HG02870 (cell line): ENCODE results near the gene CFLAR.
"Not testable (repeated sequence)": the region's sequence is repeated elsewhere in the genome, so short reads cannot be mapped to it uniquely, and the experiment has no call there.

Experiments used
- ATAC-seq: cut with Tn5 transposase; IDR thresholded peaks from one replicate; pipeline ENCODE4 v1.9.1; 2021; ENCODE audit warnings: mild to moderate bottlenecking, moderate library complexity; ENCODE audit not compliant: unreplicated experiment

The CFLAR gene

GRCh38 chr2:201144101-201145051 lies 28.4 kb downstream of the CFLAR start:
- no peak for ATAC-seq

GRCh38 chr2:201148434-201148990 lies 32.5 kb downstream of the CFLAR start:
- no peak for ATAC-seq

DNA sequence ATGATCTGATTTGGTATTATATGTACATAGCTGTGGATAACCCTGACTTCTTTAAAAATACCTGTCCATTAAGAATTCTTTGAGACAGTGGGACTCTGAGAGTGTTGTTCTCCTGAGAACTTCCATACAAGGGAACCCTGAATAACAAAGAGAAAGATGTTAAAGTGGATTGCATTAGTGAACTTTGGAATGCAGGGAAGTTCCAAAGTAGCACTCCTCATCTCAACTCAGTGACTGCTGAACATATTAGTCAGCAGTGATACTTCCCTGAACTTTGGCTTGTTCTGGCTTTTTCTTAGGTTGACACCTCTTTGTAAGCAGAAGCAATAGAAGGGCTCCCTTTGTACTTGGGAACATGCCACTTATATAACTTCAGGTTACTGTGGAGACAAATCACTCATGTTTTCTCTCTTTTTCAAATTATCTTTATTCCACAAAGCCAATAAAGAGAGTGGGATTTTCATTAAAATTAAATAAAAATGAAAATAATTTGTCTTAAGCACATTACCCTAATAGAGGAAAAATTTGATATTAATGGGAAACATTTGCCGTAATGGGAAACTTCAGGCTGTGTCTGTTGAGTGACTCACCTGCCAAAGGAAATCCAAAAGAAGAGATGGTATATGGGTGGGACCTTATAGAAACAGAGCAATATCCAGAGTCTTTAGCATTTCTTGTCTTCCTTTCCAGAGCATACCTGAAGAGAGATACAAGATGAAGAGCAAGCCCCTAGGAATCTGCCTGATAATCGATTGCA lies 33.3 kb downstream of the CFLAR start:
- ATAC-seq, result no peak

- not testable (repeated sequence) for ATAC-seq
These were observed 33.8 kb downstream of the CFLAR start for GRCh38 chr2:201149821-201150165.

GRCh38 chr2:201150454-201151020 lies 34.6 kb downstream of the CFLAR start:
- no peak for ATAC-seq

DNA sequence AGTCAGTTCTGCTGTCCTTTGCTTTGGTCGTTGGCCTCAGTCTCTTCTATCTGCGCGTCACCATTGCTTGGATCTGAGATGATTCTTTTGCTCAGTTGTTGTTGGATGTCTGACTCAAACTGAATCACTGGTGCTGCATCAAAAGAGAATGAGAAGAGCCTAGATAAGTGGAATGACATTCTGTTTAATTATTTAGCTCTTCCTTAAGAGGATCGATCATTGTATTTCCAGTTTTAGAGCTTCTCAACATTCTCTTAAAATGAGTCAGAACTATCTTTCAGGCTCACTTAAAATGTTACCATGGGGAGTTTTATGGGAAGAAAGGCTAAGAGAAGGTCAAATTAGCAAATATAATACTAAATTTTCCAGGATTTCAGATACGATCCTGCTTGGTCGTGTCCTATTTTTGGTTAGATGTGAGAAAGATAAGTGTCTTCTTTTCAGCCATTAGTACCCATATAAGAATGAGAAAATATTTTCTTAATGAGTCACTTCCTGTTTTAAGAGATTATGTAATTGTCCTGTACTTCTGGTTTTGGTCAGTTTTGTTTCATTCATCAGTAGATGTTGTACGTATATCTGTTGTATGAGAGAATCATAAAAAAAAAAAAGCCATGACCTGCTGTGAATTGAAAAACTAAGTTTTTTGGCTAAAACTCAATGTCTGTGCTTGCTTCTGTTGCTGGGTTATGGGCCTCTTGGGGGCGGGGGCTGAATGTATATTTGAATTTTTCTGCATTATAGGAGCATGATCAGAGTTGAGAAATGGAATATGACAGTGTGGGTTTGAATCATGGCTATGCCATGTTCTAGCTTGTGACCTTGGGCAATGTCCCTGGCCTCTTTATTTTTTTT lies 35.4 kb downstream of the CFLAR start:
- peak; percentile 87 for ATAC-seq

DNA sequence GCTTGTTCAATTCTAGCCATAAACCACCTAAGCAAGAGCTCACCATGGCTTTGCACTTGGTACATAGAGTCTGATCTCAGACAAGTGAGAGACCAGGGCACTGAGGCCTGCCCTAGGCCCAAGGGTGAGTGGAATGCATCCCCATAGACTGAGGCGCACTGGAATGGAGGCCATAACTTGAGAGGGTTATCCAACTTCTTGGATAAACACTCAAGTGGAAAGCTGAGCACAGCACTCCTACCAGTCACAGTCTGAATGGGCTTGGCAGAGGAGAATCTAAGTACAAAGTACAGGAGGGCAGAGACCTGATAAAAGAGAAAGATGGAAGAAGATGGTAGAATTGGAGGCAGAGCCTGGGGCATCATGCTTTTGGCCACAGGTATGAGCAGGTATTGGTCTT lies 36.6 kb downstream of the CFLAR start:
- ATAC-seq, result no peak

- no peak for ATAC-seq
These were observed 37.2 kb downstream of the CFLAR start for GRCh38 chr2:201152999-201153815.

DNA sequence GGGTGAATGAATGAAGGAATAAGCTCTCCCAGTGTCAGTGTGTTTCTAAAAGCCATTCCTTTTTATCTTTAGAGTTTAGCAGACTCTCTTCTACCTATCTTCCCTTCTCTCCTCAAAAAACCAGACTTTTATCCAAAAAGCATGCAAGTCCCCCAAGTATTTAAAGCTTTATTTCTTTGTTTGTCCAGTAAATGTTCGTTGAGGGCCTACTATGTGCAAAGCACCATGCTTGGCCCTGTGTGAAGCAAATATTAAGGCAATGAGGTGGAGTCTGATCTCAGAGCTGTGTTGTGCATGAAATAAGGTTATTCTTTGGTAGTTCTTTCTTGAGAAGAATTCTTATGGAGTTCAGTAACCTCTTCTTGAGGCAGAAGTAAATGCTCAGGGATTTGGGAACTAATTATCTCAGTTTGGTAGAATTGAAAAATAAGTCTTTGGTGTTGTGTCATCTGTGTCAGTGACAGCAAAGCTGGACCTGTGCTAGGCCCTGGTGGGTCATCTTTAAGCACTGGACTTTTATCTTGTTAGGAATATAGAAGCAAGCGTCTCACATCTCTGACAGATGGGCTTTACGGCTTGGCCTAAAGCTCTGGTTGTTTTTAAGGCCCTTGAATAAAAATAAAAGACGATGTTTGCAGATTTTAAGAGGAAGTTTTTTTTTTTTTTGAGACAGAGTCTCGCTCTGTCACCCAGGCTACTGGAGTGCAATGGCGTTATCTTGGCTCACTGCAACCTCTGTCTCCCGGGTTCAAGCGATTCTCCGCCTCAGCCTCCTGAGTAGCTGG lies 38.8 kb downstream of the CFLAR start:
- ATAC-seq, result no peak

DNA sequence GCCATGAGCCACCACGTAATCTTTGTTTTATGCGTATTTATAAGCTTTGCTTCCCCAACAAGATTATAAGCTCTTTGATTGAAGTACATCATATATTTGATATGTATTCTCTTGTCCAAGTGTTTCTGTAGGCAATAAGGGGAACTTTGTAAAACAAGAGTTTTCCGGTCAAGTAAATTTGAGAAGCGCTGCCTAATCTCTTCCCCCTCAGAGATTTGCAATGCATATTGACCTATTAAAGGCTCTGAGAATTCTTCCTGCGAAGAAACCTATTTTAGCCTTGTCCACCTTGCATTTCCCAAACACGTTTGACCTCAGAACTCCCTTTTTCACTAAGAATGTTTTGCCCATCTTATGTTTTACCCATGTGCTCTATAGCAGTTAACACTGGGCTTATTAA lies 40.1 kb downstream of the CFLAR start:
- ATAC-seq, result no peak

GRCh38 chr2:201156640-201157039 lies 40.7 kb downstream of the CFLAR start:
- ATAC-seq, result no peak

DNA sequence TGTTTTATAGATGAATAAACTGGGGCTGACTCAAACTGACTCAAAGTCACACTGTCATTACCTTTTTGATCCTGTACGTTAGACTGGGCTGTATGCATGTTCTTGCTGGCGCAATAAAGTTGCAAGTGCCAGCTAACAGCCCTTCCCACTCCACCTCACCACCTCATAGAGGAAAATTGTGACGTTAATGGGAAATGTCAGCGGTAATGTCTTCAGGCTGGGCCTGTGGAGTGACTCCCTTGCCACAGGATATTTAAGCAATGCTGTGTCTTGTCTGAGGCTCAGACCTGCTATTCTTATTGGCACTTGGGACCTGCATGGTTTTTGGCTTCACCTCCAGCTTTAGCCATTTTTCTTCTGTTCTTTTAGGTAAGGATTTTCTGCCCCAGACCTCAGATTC lies 41.7 kb downstream of the CFLAR start:
- ATAC-seq, result peak; percentile 18

- peak; percentile 94 for ATAC-seq
These were observed 42.4 kb downstream of the CFLAR start for GRCh38 chr2:201158111-201158929.

DNA sequence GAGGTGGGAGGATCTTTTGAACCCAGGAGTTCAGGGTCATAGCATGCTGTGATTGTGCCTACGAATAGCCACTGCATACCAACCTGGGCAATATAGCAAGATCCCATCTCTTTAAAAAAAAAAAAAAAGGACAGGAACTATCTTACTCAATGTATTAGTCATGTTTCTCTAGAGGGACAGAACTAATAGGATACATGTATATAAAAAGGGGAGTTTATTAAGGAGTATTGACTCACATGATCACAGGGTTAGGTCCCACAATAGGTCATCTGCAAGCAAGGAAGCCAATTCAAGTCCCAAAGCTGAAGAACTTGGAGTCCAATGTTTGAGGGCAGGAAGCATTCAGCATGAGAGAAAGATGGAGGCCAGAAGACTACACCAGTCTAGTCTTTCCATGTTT lies 48.2 kb downstream of the CFLAR start:
- ATAC-seq, result no peak

DNA sequence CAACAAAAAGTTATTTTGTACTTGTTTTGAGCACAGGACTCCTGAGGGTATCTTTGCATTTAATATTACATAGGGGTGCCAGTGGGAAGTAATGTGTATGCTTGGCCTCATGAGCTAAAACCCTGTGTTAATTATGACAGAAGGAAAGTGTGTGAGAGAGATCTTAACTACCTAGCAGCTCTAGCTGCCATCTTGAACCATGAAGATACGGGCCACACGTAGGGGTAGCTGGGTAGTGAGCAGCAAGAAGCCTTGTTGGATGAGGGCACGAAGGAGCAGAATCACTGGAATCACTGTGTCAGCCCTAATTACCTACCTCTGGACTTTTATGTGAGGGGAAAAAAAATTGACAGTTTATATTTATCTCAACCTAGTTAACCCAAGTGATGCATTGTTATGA lies 51.6 kb downstream of the CFLAR start:
- no peak for ATAC-seq

DNA sequence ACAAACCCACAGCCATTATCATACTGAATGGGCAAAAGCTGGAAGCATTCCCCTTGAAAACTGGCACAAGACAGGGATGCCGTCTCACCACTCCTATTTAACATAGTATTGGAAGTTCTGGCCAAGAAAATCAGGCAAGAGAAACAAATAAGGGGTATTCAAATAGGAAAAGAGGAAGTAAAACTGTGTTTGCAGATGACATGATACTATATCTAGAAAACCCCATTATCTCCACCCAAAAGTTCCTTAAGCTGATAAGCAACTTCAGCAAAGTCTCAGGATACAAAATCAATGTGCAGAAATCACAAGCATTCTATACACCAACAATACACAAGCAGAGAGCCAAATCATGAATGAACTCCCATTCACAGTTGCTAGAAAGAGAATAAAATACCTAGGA lies 52.5 kb downstream of the CFLAR start:
- ATAC-seq, result not testable (repeated sequence)

DNA sequence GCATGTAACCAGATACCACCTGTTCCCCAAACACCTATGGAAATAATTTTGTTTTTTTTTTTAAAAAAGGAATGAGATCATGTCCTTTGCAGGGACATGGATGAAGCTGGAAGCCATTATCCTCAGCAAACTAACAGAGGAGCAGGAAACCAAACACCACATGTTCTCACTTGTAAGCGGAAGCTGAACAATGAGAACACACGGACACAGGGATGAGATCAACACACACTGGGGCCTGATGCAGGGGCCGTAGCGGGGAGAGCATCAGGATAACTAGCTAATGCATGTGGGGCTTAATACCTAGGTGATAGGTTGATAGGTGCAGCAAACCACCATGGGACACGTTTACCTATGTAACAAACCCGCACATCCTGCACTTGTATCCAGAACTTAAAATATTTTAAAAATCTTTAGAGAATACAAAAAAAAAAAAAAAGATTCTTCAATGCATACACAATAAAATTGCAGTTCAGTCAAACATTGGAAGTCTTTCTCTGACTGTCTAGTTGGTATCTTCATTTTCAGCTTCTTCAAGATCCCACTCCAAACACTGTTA lies 55.4 kb downstream of the CFLAR start:
- ATAC-seq, result no peak

DNA sequence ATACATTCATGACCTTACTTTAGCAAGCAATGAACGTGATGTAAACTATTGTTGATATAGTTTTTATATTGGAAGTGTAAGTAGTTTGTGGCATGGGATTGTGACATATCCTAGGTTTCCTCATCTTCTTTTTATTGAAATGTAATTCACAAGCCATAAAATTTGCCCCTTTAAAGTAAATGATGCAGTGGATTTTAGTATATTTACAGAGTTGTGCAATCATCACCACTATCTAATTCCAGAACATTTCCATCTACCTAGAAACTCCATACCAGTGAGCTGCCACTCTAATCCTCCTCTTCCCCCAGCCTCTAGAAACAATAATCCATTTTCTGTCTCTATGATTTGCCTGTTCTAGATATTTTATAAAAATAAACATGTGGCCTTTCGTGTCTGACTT lies 56.3 kb downstream of the CFLAR start:
- no peak for ATAC-seq
